Measurements from ENCODE around the gene CNTNAP2.

Gene CNTNAP2

DNA sequence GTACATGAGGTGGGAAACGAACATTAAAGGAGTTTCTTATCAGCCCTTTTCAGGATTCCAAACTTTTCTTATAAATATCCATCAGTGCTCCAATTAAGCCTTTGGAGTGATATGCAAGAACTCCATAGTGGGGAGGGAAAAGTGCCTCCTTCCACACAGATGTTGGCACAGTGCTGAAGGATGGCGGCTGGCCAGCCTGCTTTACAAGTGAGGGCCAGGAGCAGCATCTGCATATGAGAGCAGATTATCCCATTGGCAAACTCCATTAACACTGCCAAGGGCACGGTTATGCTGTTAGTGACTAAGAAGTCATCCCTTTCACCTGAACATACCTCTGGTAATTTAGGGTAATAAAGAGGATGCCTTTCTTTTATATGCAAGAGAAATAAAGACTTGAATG is 543.1 kb downstream of the CNTNAP2 start:
- Histone ChIP-seq H3K27me3 (ENCODE audit: insufficient read depth, low read length, poor library complexity) (no peaks in the 10 kb centered on the region), H3K4me3 (ENCODE audit: low read depth in 1 of 2, low read length in 2 of 2) (no peak overlapping the region), H4K20me1 (ENCODE audit: insufficient read depth, low read length) (no peaks in the 10 kb centered on the region), H3K9ac (ENCODE audit: low read depth, low read length) (no peak overlapping the region), H3K4me2 (ENCODE audit: insufficient read depth, low read length) (no peak overlapping the region), H3K79me2 (ENCODE audit: insufficient read depth, low read length) (no peaks in the 10 kb centered on the region), H2AFZ (ENCODE audit: low read depth, low read length) (no peak overlapping the region), H3K4me1 (ENCODE audit: insufficient read depth, low read length) (no peaks in the 10 kb centered on the region), H3K9me3 (ENCODE audit: insufficient read depth, low read length, severe bottlenecking) (no peaks in the 10 kb centered on the region), H3K27ac (ENCODE audit: low read length) (no peak overlapping the region), H3K36me3 (ENCODE audit: insufficient read depth, low read length) (no peaks in the 10 kb centered on the region)
- DNase-seq (no peak), ATAC-seq (ENCODE audit: insufficient read depth, low read depth) (no peak)
- no peak for TF ChIP-seq EZH2 (IDR thresholded peaks at IDR 0.05; ENCODE audit: borderline replicate concordance, low read depth, low read length, severe bottlenecking)
- TF ChIP-seq, protein P1, sequence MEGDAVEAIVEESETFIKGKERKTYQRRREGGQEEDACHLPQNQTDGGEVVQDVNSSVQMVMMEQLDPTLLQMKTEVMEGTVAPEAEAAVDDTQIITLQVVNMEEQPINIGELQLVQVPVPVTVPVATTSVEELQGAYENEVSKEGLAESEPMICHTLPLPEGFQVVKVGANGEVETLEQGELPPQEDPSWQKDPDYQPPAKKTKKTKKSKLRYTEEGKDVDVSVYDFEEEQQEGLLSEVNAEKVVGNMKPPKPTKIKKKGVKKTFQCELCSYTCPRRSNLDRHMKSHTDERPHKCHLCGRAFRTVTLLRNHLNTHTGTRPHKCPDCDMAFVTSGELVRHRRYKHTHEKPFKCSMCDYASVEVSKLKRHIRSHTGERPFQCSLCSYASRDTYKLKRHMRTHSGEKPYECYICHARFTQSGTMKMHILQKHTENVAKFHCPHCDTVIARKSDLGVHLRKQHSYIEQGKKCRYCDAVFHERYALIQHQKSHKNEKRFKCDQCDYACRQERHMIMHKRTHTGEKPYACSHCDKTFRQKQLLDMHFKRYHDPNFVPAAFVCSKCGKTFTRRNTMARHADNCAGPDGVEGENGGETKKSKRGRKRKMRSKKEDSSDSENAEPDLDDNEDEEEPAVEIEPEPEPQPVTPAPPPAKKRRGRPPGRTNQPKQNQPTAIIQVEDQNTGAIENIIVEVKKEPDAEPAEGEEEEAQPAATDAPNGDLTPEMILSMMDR (IDR thresholded peaks at IDR 0.05; ENCODE audit: borderline replicate concordance, extremely low read depth, low read length, poor library complexity, severe bottlenecking), result no peak

DNA sequence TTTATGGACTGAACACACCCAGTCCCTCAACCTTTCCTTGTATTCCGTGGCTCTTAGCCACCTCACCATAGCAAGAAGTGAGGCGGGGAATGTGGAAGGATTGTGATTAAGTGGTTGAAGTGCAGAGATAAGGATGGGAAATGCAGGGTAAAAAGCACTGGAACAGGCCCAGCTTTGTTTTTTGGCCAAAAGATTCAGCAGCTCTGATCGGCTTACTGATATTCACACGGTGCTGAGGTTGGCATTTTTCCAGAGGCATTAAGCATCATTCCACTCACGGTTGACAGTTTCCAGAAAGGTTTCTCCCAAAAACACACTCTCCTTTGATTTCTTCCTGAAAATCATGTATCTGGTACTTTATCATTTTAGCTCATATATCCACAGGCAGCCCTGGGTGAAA is 544.2 kb downstream of the CNTNAP2 start:
- DNase-seq (no peak), ATAC-seq (ENCODE audit: insufficient read depth, low read depth) (no peak)
- H3K4me2 ChIP-seq (ENCODE audit: insufficient read depth, low read length), result no peak overlapping the region
- no peaks in the 10 kb centered on the region for H4K20me1 ChIP-seq (ENCODE audit: insufficient read depth, low read length)
- no peaks in the 10 kb centered on the region for H3K9me3 ChIP-seq (ENCODE audit: insufficient read depth, low read length, severe bottlenecking)
- TF ChIP-seq, protein P1 (IDR thresholded peaks at IDR 0.05; ENCODE audit: borderline replicate concordance, extremely low read depth, low read length, poor library complexity, severe bottlenecking), result no peak
- no peak for TF ChIP-seq EZH2 (IDR thresholded peaks at IDR 0.05; ENCODE audit: borderline replicate concordance, low read depth, low read length, severe bottlenecking)
- H3K4me3 ChIP-seq (ENCODE audit: low read depth in 1 of 2, low read length in 2 of 2), result no peak overlapping the region
- no peak overlapping the region for H3K9ac ChIP-seq (ENCODE audit: low read depth, low read length)
- no peaks in the 10 kb centered on the region for H3K4me1 ChIP-seq (ENCODE audit: insufficient read depth, low read length)
- H3K27me3 ChIP-seq (ENCODE audit: insufficient read depth, low read length, poor library complexity), result no peaks in the 10 kb centered on the region
- H3K79me2 ChIP-seq (ENCODE audit: insufficient read depth, low read length), result no peaks in the 10 kb centered on the region
- no peak overlapping the region for H3K27ac ChIP-seq (ENCODE audit: low read length)
- no peak overlapping the region for H2AFZ ChIP-seq (ENCODE audit: low read depth, low read length)
- no peaks in the 10 kb centered on the region for H3K36me3 ChIP-seq (ENCODE audit: insufficient read depth, low read length)

DNA sequence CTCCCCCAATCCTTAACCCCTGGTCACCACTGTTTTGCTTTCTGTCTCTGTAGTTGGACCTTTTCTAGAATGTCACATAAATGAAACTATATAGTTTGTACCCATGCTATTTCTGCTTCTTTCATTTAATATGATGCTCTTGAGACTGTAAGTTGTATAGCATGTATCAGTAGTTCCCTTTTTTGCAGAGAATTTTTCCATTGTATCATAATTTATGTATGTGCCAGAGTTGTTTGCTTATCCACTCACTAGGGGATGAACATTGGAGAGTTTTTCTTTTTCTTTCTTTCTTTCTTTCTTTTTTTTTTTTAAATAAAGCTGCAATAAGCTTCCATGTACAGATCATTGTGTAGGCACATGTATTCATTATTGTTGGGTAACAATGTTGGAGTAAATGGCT is 544.8 kb downstream of the CNTNAP2 start:
- Histone ChIP-seq H3K9me3 (ENCODE audit: insufficient read depth, low read length, severe bottlenecking) (no peaks in the 10 kb centered on the region), H3K79me2 (ENCODE audit: insufficient read depth, low read length) (no peaks in the 10 kb centered on the region), H3K4me3 (ENCODE audit: low read depth in 1 of 2, low read length in 2 of 2) (no peak overlapping the region), H3K27me3 (ENCODE audit: insufficient read depth, low read length, poor library complexity) (no peaks in the 10 kb centered on the region), H2AFZ (ENCODE audit: low read depth, low read length) (no peak overlapping the region), H3K4me2 (ENCODE audit: insufficient read depth, low read length) (no peak overlapping the region), H3K27ac (ENCODE audit: low read length) (no peak overlapping the region), H3K36me3 (ENCODE audit: insufficient read depth, low read length) (no peaks in the 10 kb centered on the region), H4K20me1 (ENCODE audit: insufficient read depth, low read length) (no peaks in the 10 kb centered on the region), H3K4me1 (ENCODE audit: insufficient read depth, low read length) (no peaks in the 10 kb centered on the region), H3K9ac (ENCODE audit: low read depth, low read length) (no peak overlapping the region)
- no peak for DNase-seq
- TF ChIP-seq, protein P1 (IDR thresholded peaks at IDR 0.05; ENCODE audit: borderline replicate concordance, extremely low read depth, low read length, poor library complexity, severe bottlenecking), result no peak
- no peak for TF ChIP-seq EZH2 (IDR thresholded peaks at IDR 0.05; ENCODE audit: borderline replicate concordance, low read depth, low read length, severe bottlenecking)
- no peak for ATAC-seq (ENCODE audit: insufficient read depth, low read depth)

DNA sequence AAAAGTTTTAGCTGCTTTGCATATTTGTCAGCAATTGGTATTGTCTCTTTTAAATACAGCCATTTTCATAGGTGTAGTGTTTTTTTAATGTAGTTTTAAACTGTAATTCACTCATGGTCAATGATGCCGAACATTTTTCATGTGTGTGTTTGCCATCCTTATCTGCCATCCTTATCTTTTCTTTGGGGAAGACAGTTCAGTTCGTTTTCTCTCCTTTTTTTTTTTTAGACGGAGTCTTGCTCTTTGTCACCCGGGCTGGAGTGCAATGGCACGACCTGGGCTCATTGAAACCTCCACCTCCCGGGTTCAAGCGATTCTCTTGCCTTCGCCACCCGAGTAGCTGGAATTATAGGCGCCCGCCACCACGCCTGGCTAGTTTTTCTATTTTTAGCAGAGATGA is 545.3 kb downstream of the CNTNAP2 start:
- ATAC-seq (ENCODE audit: insufficient read depth, low read depth), result no peak
- H3K9me3 ChIP-seq (ENCODE audit: insufficient read depth, low read length, severe bottlenecking), result no peaks in the 10 kb centered on the region
- no peaks in the 10 kb centered on the region for H3K79me2 ChIP-seq (ENCODE audit: insufficient read depth, low read length)

More for the DNA sequence above, 545.3 kb downstream of the CNTNAP2 start:
- H3K36me3 ChIP-seq (ENCODE audit: insufficient read depth, low read length), result no peaks in the 10 kb centered on the region
- TF ChIP-seq, protein P1 (IDR thresholded peaks at IDR 0.05; ENCODE audit: borderline replicate concordance, extremely low read depth, low read length, poor library complexity, severe bottlenecking), result no peak
- TF ChIP-seq EZH2 (IDR thresholded peaks at IDR 0.05; ENCODE audit: borderline replicate concordance, low read depth, low read length, severe bottlenecking), result no peak
- H3K4me2 ChIP-seq (ENCODE audit: insufficient read depth, low read length), result no peak overlapping the region
- H3K27me3 ChIP-seq (ENCODE audit: insufficient read depth, low read length, poor library complexity), result no peaks in the 10 kb centered on the region
- H2AFZ ChIP-seq (ENCODE audit: low read depth, low read length), result no peak overlapping the region
- H4K20me1 ChIP-seq (ENCODE audit: insufficient read depth, low read length), result no peaks in the 10 kb centered on the region
- no peak overlapping the region for H3K4me3 ChIP-seq (ENCODE audit: low read depth in 1 of 2, low read length in 2 of 2)
- DNase-seq, result no peak
- H3K27ac ChIP-seq (ENCODE audit: low read length), result no peak overlapping the region
- no peaks in the 10 kb centered on the region for H3K4me1 ChIP-seq (ENCODE audit: insufficient read depth, low read length)
- no peak overlapping the region for H3K9ac ChIP-seq (ENCODE audit: low read depth, low read length)
